Measurements from ENCODE around the gene CAPN2. TPM values are rescaled to one million over a fixed set of nuclear protein-coding genes. Genes with fewer than 3 reads are reported as not detected.

Gene CAPN2
- polyA plus RNA-seq, 1 of the 3 experiments (the other 2 are of a cell fraction) = 208 TPM

DNA sequence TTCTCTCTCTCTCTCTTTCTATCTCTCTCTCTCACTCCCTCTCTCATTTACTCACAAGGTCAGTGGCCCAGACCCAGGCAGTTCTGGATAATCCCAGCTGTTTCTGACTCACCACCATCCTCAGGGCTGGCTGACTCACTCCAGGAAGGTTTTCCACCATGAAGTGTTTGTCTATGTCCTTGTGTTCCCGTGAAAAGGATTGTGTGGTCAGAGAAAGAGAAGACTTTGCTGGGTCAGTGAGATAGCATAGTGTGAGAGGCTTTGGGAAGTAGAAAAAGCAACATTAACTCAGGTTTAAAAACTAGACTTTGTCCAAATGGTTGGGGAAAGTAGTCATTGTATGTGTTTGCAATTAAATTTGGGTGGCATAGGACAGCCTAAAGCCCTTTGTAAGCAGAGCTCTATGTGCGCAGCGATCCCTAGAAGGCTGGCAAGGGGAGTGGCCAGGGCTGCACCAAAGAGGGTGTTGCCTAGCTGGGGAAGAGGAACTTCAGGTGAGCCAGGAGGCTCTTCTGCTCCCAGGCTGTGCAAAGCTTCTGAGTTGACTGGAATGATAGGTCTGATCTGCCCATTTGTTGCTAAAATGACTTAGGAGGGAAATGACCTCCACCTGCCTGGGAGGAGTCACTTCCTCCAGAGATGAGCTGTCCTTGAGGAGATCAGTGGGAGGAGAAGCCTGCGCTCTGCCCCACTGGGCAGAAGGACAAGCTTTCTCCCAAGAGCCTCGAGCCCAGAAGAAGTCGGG, 4.9 kb upstream of the CAPN2 start (continued):
- TF ChIP-seq RFX5 (IDR thresholded peaks at IDR 0.05; ENCODE audit: low read length) = no peak
- no peak for TF ChIP-seq SMC3 (IDR thresholded peaks at IDR 0.05; ENCODE audit: low read depth, low read length)
- TF ChIP-seq, protein P1, sequence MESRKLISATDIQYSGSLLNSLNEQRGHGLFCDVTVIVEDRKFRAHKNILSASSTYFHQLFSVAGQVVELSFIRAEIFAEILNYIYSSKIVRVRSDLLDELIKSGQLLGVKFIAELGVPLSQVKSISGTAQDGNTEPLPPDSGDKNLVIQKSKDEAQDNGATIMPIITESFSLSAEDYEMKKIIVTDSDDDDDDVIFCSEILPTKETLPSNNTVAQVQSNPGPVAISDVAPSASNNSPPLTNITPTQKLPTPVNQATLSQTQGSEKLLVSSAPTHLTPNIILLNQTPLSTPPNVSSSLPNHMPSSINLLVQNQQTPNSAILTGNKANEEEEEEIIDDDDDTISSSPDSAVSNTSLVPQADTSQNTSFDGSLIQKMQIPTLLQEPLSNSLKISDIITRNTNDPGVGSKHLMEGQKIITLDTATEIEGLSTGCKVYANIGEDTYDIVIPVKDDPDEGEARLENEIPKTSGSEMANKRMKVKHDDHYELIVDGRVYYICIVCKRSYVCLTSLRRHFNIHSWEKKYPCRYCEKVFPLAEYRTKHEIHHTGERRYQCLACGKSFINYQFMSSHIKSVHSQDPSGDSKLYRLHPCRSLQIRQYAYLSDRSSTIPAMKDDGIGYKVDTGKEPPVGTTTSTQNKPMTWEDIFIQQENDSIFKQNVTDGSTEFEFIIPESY (IDR thresholded peaks at IDR 0.05; ENCODE audit: borderline replicate concordance, low read depth) = peak; percentile 49; the same call in 1 of the 2 replicates
- peak; percentile 89 for TF ChIP-seq RXRA (IDR thresholded peaks at IDR 0.05; ENCODE audit: borderline replicate concordance, low read depth)
- TF ChIP-seq MEF2A (IDR thresholded peaks at IDR 0.05; ENCODE audit: borderline replicate concordance, low read depth) = no peak
- TF ChIP-seq, protein P2, sequence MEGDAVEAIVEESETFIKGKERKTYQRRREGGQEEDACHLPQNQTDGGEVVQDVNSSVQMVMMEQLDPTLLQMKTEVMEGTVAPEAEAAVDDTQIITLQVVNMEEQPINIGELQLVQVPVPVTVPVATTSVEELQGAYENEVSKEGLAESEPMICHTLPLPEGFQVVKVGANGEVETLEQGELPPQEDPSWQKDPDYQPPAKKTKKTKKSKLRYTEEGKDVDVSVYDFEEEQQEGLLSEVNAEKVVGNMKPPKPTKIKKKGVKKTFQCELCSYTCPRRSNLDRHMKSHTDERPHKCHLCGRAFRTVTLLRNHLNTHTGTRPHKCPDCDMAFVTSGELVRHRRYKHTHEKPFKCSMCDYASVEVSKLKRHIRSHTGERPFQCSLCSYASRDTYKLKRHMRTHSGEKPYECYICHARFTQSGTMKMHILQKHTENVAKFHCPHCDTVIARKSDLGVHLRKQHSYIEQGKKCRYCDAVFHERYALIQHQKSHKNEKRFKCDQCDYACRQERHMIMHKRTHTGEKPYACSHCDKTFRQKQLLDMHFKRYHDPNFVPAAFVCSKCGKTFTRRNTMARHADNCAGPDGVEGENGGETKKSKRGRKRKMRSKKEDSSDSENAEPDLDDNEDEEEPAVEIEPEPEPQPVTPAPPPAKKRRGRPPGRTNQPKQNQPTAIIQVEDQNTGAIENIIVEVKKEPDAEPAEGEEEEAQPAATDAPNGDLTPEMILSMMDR (IDR thresholded peaks at IDR 0.05) = no peak
- TF ChIP-seq YY1 (IDR thresholded peaks at IDR 0.05; ENCODE audit: low read depth) = no peak; the same call in 1 of the 2 replicates
- peak; percentile 99 for TF ChIP-seq JUND (IDR thresholded peaks at IDR 0.05)

- Histone ChIP-seq H3K27ac (ENCODE audit: low read depth in 2 of 2, low read length in 1 of 2) (peak overlapping the region; percentile 62 to 97; a peak in 3 of 4 replicates), H3K4me2 (peak overlapping the region; percentile 68), H3K4me1 (ENCODE audit: control insufficient read depth in 1 of 2, insufficient read depth in 2 of 2, low read depth in 1 of 2, low read length in 1 of 2) (peaks cover 13 to 59% of the 10 kb centered on the region in 2 experiments; a peak in 3 of 4 replicates), H3K4me3 (ENCODE audit: low read depth in 2 of 2, low read length in 1 of 2) (peak overlapping the region in 1 of 2 experiments; percentile 36; a peak in 2 of 4 replicates), H2AFZ (ENCODE audit: low read depth) (peak overlapping the region; percentile 68; the same call in 1 of the 2 replicates), H3K9ac (peak overlapping the region; percentile 67), H3K9me3 (no peaks in the 10 kb centered on the region), H4K20me1 (ENCODE audit: insufficient read depth) (no peaks in the 10 kb centered on the region), H3K79me2 (ENCODE audit: insufficient read depth) (peaks cover 20% of the 10 kb centered on the region), H3F3A (replicated peaks; ENCODE audit: insufficient read depth) (peaks cover 40% of the 10 kb centered on the region), H3K27me3 (ENCODE audit: insufficient read depth) (no peaks in the 10 kb centered on the region), H3K9me2 (no peaks in the 10 kb centered on the region), H3K36me3 (replicated peaks in 1 of 2; ENCODE audit: control insufficient read depth in 1 of 2, insufficient read depth in 2 of 2, low read length in 1 of 2) (no peaks in the 10 kb centered on the region)
- POLR2A ChIA-PET = no interaction called here
- CTCF ChIA-PET = interaction anchor here (0.6 to 5.3 kb wide), 5 partner anchors 9 to 625 kb away, joined by 3 to 35 read pairs (median 5); no protein-coding TSS in a partner anchor
- no peak for DNase-seq
- 62% methylated on average over 5 of the region's 5 CpGs for WGBS (ENCODE audit: low lambda C conversion rate)
- TF ChIP-seq NFIC (IDR thresholded peaks at IDR 0.05; ENCODE audit: borderline replicate concordance) = 0 out of 2 replicates have a peak, but pooled peaks have one; percentile 24
- no peak for TF ChIP-seq RCOR1 (IDR thresholded peaks at IDR 0.05; ENCODE audit: low read length)
- TF ChIP-seq, protein P2 (IDR thresholded peaks at IDR 0.05) = peak; percentile 30; the same call in 1 of the 2 replicates
These were observed 4.4 kb upstream of the CAPN2 start for GRCh38 chr1:223708001-223708359.
